Epithelial cell of proximal tubule (primary cell): ENCODE data around the gene AVL9. TPM values are rescaled to one million over a fixed set of nuclear protein-coding genes. Genes with fewer than 3 reads are reported as not detected.
A peak's percentile ranks its signal among the peaks of the same experiment; 100 is the strongest.

Experiments
- DNase-seq: peaks from one replicate; pipeline ENCODE4 v3.0.0-alpha.2; 2011; ENCODE audit warnings: low read depth
- H3K4me3 ChIP-seq: 2 replicates; pipeline ENCODE4 v1.5.1; 2011; ENCODE audit warnings: low read depth, mild to moderate bottlenecking, low read length
- CTCF ChIP-seq: conservative IDR thresholded peaks from 2 replicates; pipeline ENCODE4 v1.5.1; 2012; ENCODE audit warnings: low read depth, mild to moderate bottlenecking, low read length
- total RNA-seq: library from RNA; depleted of rRNA; stranded (reverse); fragments of >200 nt; gene quantifications from 2 replicates; pipeline ENCODE4 v1.2.3, GENCODE V29; 2015

The AVL9 gene
- total RNA-seq, result 18.7 and 56.7 TPM in 2 replicates

GRCh38 chr7:32495298-32496051 is at the start of gene AVL9:
TSS of gene AVL9 (plus strand) at chr7:32495489. CDS start at chr7:32495710, 221 bp downstream.
- H3K4me3 ChIP-seq, result peak within 1 kb of the TSS; percentile 87
- no peak for DNase-seq
- TF ChIP-seq CTCF, result no peak

- TF ChIP-seq CTCF, result no peak
- no peak overlapping the region for H3K4me3 ChIP-seq
- DNase-seq, result no peak
Observed at GRCh38 chr7:32447218-32447617, 48.1 kb upstream of the AVL9 start.

- no peak for TF ChIP-seq CTCF
- no peak for DNase-seq
Observed at GRCh38 chr7:32453341-32454011, 41.8 kb upstream of the AVL9 start.

GRCh38 chr7:32458025-32458424 is 37.3 kb upstream of the AVL9 start:
- DNase-seq, result no peak
- H3K4me3 ChIP-seq, result no peak overlapping the region
- no peak for TF ChIP-seq CTCF

More at GRCh38 chr7:32453341-32454011, 41.8 kb upstream of the AVL9 start:
- no peak overlapping the region for H3K4me3 ChIP-seq

- no peak for TF ChIP-seq CTCF
- H3K4me3 ChIP-seq, result no peak overlapping the region
Observed at GRCh38 chr7:32459788-32460187, 35.5 kb upstream of the AVL9 start.

GRCh38 chr7:32461484-32461883 is 33.8 kb upstream of the AVL9 start:
- no peak for TF ChIP-seq CTCF
- no peak overlapping the region for H3K4me3 ChIP-seq
- no peak for DNase-seq

More at GRCh38 chr7:32459788-32460187, 35.5 kb upstream of the AVL9 start:
- no peak for DNase-seq
